Spleen (tissue), 11 donors: Measurements from ENCODE around the gene WDR26. TPM values are rescaled to one million over a fixed set of nuclear protein-coding genes. Genes with fewer than 3 reads are reported as not detected.

Source experiments
- DNase-seq: peaks from one replicate; pipeline ENCODE4 v3.0.0-alpha.2; 2020
- H3K27ac ChIP-seq, 8 donors: fragments of 200-600 bp; sonication (generic) in 7 of 8; 1 replicate in 4 of 8; 2 replicates in 4 of 8; pipeline versions ENCODE4 v1.5.0 to v1.8.0; 2016 to 2021; ENCODE audit warnings: inconsistent platforms in 4 of 8, mild to moderate bottlenecking in 4 of 8, moderate library complexity in 1 of 8
- H3K27me3 ChIP-seq, 7 donors: fragments of 200-600 bp; sonication (generic) in 6 of 7; replicated peaks in 1 of 7; 1 replicate in 4 of 7; 2 replicates in 3 of 7; pipeline versions ENCODE4 v1.5.0 to v1.8.0; 2016 to 2021; ENCODE audit warnings: inconsistent platforms in 3 of 7, mild to moderate bottlenecking in 1 of 7
- H3K36me3 ChIP-seq, 6 donors: fragments of 200-600 bp; sonication (generic) in 5 of 6; 1 replicate in 4 of 6; 2 replicates in 2 of 6; pipeline versions ENCODE4 v1.5.0 to v1.8.0; 2016 to 2021; ENCODE audit warnings: inconsistent platforms in 2 of 6
- H3K4me1 ChIP-seq, 6 donors: fragments of 200-600 bp; sonication (generic) in 5 of 6; 1 replicate in 3 of 6; 2 replicates in 3 of 6; pipeline versions ENCODE4 v1.5.0 to v1.8.0; 2016 to 2021; ENCODE audit warnings: inconsistent platforms in 3 of 6
- H3K4me3 ChIP-seq, 8 donors: fragments of 200-600 bp; sonication (generic) in 7 of 8; 1 replicate in 4 of 8; 2 replicates in 4 of 8; pipeline versions ENCODE4 v1.5.0 to v1.8.0; 2016 to 2021; ENCODE audit warnings: inconsistent platforms in 4 of 8, mild to moderate bottlenecking in 4 of 8, moderate library complexity in 2 of 8
- H3K9me3 ChIP-seq, 8 donors: fragments of 200-600 bp; sonication (generic) in 7 of 8; 1 replicate in 4 of 8; 2 replicates in 4 of 8; pipeline versions ENCODE4 v1.5.0 to v1.8.0; 2016 to 2021; ENCODE audit warnings: inconsistent platforms in 4 of 8
- POLR2A ChIP-seq, 3 donors: fragments of 450-650 bp; IDR thresholded peaks; one replicate each; pipeline ENCODE4 v1.5.1; 2017; ENCODE audit warnings: antibody characterized with exemption in 3 of 3, mild to moderate bottlenecking in 1 of 3
- POLR2AphosphoS5 ChIP-seq, 3 donors: sonication (generic); formaldehyde crosslinking; IDR thresholded peaks; one replicate each; pipeline ENCODE4 v1.5.1; 2017; ENCODE audit warnings: antibody characterized with exemption in 3 of 3
- WGBS, 5 donors: extraction: QIAGEN DNeasy Blood & Tissue Kit in 3 of 5; methylation state at CpG; one replicate each; pipeline versions ENCODE4 v1.1.5 to v1.1.7; 2013 to 2018; 5-methylcytosine and 5-hydroxymethylcytosine counted together
- intact Hi-C: fragments of 100-400 bp; cut with DNase I; formaldehyde crosslinking; loops from one replicate; pipeline ENCODE4 v1.15.0; 2023; ENCODE audit warnings: low total_unique reads
- polyA plus RNA-seq, 3 donors: library from polyadenylated mRNA; stranded (reverse); fragments of 200-250 nt; gene quantifications; one replicate each; pipeline ENCODE4 v1.2.1, GENCODE V29; 2013
- total RNA-seq, 7 donors: library from RNA; depleted of rRNA in 3 of 7; stranded (reverse); fragments of >200 nt in 3 of 7; fragmentation: NEBNext Ultra II Directional in 4 of 7; extraction: Animal tissue kit (Norgen Biotek cat#: 25700) in 4 of 7; gene quantifications; one replicate each; pipeline versions ENCODE4 v1.1.0 to v1.2.1, GENCODE V29; 2016 to 2021
- TF ChIP-seq, protein P1 (sequence below), 11 experiments: fragments of 200-600 bp in 7 of 11; fragments of 450-650 bp in 4 of 11; sonication (generic) in 4 of 11; IDR thresholded peaks in 8 of 11; conservative IDR thresholded peaks in 3 of 11; 1 replicate in 7 of 11; 2 replicates in 4 of 11; pipeline versions ENCODE4 v1.4.0 to v1.8.0; 2016 to 2021; ENCODE audit warnings: antibody characterized with exemption in 11 of 11, inconsistent platforms in 4 of 11, mild to moderate bottlenecking in 1 of 11
- donor health status: healthy with polysubstance abuse.
- donor health status: DM: no; HTN: no; CAD: no; lungs with moderate emphysema.
- donor health status: DM: no; HTN: no; CAD: no.
- donor health status: Bipolar disorder and iron deficiency.
- donor health status: healthy.
- donor health status: DM: no; HTN: no; CAD: no.
- donor health status: DM: yes; HTN: yes; CAD: no.

WDR26 gene
- total and polyA plus RNA-seq, 10 donors = 22.0 to 148 (median 119) TPM

GRCh38 chr1:224399887-224400286 is 34.7 kb downstream of the WDR26 start:
- TF ChIP-seq, protein P1, sequence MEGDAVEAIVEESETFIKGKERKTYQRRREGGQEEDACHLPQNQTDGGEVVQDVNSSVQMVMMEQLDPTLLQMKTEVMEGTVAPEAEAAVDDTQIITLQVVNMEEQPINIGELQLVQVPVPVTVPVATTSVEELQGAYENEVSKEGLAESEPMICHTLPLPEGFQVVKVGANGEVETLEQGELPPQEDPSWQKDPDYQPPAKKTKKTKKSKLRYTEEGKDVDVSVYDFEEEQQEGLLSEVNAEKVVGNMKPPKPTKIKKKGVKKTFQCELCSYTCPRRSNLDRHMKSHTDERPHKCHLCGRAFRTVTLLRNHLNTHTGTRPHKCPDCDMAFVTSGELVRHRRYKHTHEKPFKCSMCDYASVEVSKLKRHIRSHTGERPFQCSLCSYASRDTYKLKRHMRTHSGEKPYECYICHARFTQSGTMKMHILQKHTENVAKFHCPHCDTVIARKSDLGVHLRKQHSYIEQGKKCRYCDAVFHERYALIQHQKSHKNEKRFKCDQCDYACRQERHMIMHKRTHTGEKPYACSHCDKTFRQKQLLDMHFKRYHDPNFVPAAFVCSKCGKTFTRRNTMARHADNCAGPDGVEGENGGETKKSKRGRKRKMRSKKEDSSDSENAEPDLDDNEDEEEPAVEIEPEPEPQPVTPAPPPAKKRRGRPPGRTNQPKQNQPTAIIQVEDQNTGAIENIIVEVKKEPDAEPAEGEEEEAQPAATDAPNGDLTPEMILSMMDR (IDR thresholded peaks at IDR 0.05 in 8 of 11, conservative IDR thresholded peaks at IDR 0.05 in 3 of 11) = no peak
- TF ChIP-seq POLR2A (IDR thresholded peaks at IDR 0.05) (no peak), POLR2AphosphoS5 (IDR thresholded peaks at IDR 0.05) (no peak)
- H3K4me1 ChIP-seq = peaks cover 0 to 21% (median 0%) of the 10 kb centered on the region in 6 donors
- H3K36me3 ChIP-seq = peaks cover 4 to 100% (median 91%) of the 10 kb centered on the region in 6 donors
- 85 to 98% (median 89%) methylated on average over 1 of the region's 1 CpG for WGBS, 5 donors
- H3K27me3 ChIP-seq = no peaks in the 10 kb centered on the region
- intact Hi-C loops = no loop called here
- no peak overlapping the region for H3K27ac ChIP-seq
- H3K9me3 ChIP-seq = no peaks in the 10 kb centered on the region
- no peak overlapping the region for H3K4me3 ChIP-seq
- no peak for DNase-seq

- 69 to 92% (median 81%) methylated on average over 3 of the region's 3 CpGs for WGBS, 5 donors
- DNase-seq = no peak
- peaks cover 0 to 100% (median 95%) of the 10 kb centered on the region in 6 donors for H3K36me3 ChIP-seq
- intact Hi-C loops = no loop called here
- no peaks in the 10 kb centered on the region for H3K27me3 ChIP-seq
- H3K4me3 ChIP-seq = no peak overlapping the region
- H3K27ac ChIP-seq = no peak overlapping the region
- TF ChIP-seq POLR2A (IDR thresholded peaks at IDR 0.05) (no peak), POLR2AphosphoS5 (IDR thresholded peaks at IDR 0.05) (no peak)
- TF ChIP-seq, protein P1 (IDR thresholded peaks at IDR 0.05 in 8 of 11, conservative IDR thresholded peaks at IDR 0.05 in 3 of 11) = no peak
- no peaks in the 10 kb centered on the region for H3K9me3 ChIP-seq
- H3K4me1 ChIP-seq = peaks cover 0 to 14% (median 0%) of the 10 kb centered on the region in 6 donors
Observed at GRCh38 chr1:224393294-224393693, 41.3 kb downstream of the WDR26 start.

- no peak for DNase-seq
- no peak for TF ChIP-seq POLR2AphosphoS5 (IDR thresholded peaks at IDR 0.05)
- TF ChIP-seq POLR2A (IDR thresholded peaks at IDR 0.05) = no peak
- TF ChIP-seq, protein P1 (IDR thresholded peaks at IDR 0.05 in 8 of 11, conservative IDR thresholded peaks at IDR 0.05 in 3 of 11) = no peak
- Histone ChIP-seq H3K9me3 (no peaks in the 10 kb centered on the region), H3K27ac (no peak overlapping the region), H3K36me3 (peaks cover 0 to 100% (median 93%) of the 10 kb centered on the region in 6 donors), H3K27me3 (no peaks in the 10 kb centered on the region), H3K4me3 (no peak overlapping the region), H3K4me1 (peaks cover 0 to 14% (median 0%) of the 10 kb centered on the region in 6 donors)
- intact Hi-C loops = no loop called here
- 83 to 90% (median 89%) methylated on average over 4 of the region's 4 CpGs for WGBS, 5 donors
Observed at GRCh38 chr1:224392411-224393249, 42.0 kb downstream of the WDR26 start.

DNA sequence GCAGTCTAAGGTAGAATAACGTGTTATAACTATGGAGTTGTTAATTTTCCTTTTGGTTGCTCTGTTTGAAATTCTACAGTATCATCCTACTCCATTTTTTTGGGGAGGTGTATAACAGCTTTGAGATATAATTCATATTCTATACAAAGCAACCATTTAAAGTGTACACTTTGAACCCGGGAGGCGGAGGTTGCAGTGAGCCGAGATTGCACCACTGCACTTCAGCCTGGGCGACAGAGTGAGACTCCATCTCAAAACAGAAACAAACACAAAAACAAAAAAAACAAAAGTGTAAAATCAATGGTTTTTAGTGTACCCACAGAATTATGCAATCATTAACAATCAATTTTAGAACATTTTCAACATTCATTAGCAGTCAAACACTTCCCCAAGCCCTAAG is 44.1 kb downstream of the WDR26 start:
- TF ChIP-seq POLR2A (IDR thresholded peaks at IDR 0.05) = no peak
- TF ChIP-seq, protein P1 (IDR thresholded peaks at IDR 0.05 in 8 of 11, conservative IDR thresholded peaks at IDR 0.05 in 3 of 11) = no peak
- TF ChIP-seq POLR2AphosphoS5 (IDR thresholded peaks at IDR 0.05) = no peak
- Histone ChIP-seq H3K9me3 (no peaks in the 10 kb centered on the region), H3K27ac (peak overlapping the region in 1 of 8 donors; percentile 19), H3K4me3 (no peak overlapping the region), H3K27me3 (no peaks in the 10 kb centered on the region), H3K36me3 (peaks cover 0 to 100% (median 78%) of the 10 kb centered on the region in 6 donors), H3K4me1 (peaks cover 0 to 32% (median 0%) of the 10 kb centered on the region in 6 donors)
- no peak for DNase-seq
- intact Hi-C loops = no loop called here
- WGBS, 5 donors = 81 to 95% (median 86%) methylated on average over 5 of the region's 5 CpGs
